Ovary (tissue), 9 donors: ENCODE data around the gene CACUL1. TPM values are rescaled to one million over a fixed set of nuclear protein-coding genes. Genes with fewer than 3 reads are reported as not detected.

ENCODE experiments used
- DNase-seq, 5 donors: peaks; one replicate each; pipeline ENCODE4 v3.0.0-alpha.2; 2019 to 2020
- H3K27ac ChIP-seq, 2 donors: fragments of 200-600 bp; one replicate each; pipeline versions ENCODE4 v1.5.1 to v1.8.0; 2019 to 2022
- H3K27me3 ChIP-seq: fragments of 200-600 bp; one replicate; pipeline ENCODE4 v1.8.0; 2022
- H3K36me3 ChIP-seq: fragments of 200-600 bp; sonication (generic); one replicate; pipeline ENCODE4 v1.5.1; 2019
- H3K4me1 ChIP-seq: one replicate; pipeline ENCODE4 v1.8.1; 2013; ENCODE audit warnings: mild to moderate bottlenecking, moderate library complexity; ENCODE audit not compliant: insufficient read depth
- H3K4me3 ChIP-seq: fragments of 200-600 bp; sonication (generic); one replicate; pipeline ENCODE4 v1.5.1; 2017
- H3K9me3 ChIP-seq, 2 donors: fragments of 200-600 bp in 1 of 2; sonication (generic) in 1 of 2; one replicate each; pipeline versions ENCODE4 v1.5.1 to v1.8.1; 2013 to 2019; ENCODE audit warnings: mild to moderate bottlenecking in 1 of 2, moderate library complexity in 1 of 2
- EP300 ChIP-seq: sonication (generic); formaldehyde crosslinking; IDR thresholded peaks from one replicate; pipeline ENCODE4 v1.6.1; 2017; ENCODE audit warnings: antibody characterized with exemption
- POLR2A ChIP-seq: fragments of 450-650 bp; IDR thresholded peaks from one replicate; pipeline ENCODE4 v1.6.1; 2017; ENCODE audit warnings: antibody characterized with exemption, mild to moderate bottlenecking, moderate library complexity
- WGBS, 3 donors: extraction: QIAGEN DNeasy Blood & Tissue Kit in 1 of 3; methylation state at CpG; one replicate each; pipeline versions ENCODE4 v1.1.5 to v1.1.7; 2013 to 2017; 5-methylcytosine and 5-hydroxymethylcytosine counted together
- intact Hi-C, 4 donors: fragments of 100-400 bp; cut with DNase I; formaldehyde crosslinking; loops; one replicate each; pipeline versions ENCODE4 v1.11.0 to v1.15.1; 2022 to 2023
- polyA plus RNA-seq, 2 donors: library from polyadenylated mRNA; stranded (reverse); fragments of 200-250 nt in 1 of 2; fragments of 350-450 nt in 1 of 2; fragmentation: Illumina TruSeq in 1 of 2; extraction: RNeasy Lipid Tissue Mini Kit (QIAGEN cat#74804) in 1 of 2; gene quantifications; one replicate each; pipeline ENCODE4 v1.2.3, GENCODE V29; 2013 to 2014
- total RNA-seq, 7 donors: library from RNA; depleted of rRNA in 2 of 7; stranded (reverse); fragments of >200 nt in 2 of 7; fragmentation: NEBNext Ultra II Directional in 3 of 7; extraction: Animal tissue kit (Norgen Biotek cat#: 25700) in 3 of 7; gene quantifications; one replicate each; pipeline versions ENCODE4 v1.1.0 to v1.2.4, GENCODE V29; 2016 to 2023
- TF ChIP-seq, protein P1 (sequence below), 3 donors: fragments of 450-650 bp in 2 of 3; fragments of 200-600 bp in 1 of 3; IDR thresholded peaks; one replicate each; pipeline versions ENCODE4 v1.5.1 to v1.8.0; 2016 to 2022; ENCODE audit warnings: antibody characterized with exemption in 3 of 3, mild to moderate bottlenecking in 1 of 3
- donor health status: DM: no; HTN: no; CAD: no; lungs with moderate emphysema.
- donor health status: DM: no; HTN: no; CAD: no.
- donor health status: Bipolar disorder and iron deficiency.
- donor health status: DM: yes; HTN: yes; CAD: no.
- donor health status: DM: no; HTN: no; CAD: no.
- donor health status: DM: yes; HTN: yes; CAD: no.

Gene CACUL1
- total and polyA plus RNA-seq, 9 donors: 7.0 to 29.7 (median 25.9) TPM

DNA sequence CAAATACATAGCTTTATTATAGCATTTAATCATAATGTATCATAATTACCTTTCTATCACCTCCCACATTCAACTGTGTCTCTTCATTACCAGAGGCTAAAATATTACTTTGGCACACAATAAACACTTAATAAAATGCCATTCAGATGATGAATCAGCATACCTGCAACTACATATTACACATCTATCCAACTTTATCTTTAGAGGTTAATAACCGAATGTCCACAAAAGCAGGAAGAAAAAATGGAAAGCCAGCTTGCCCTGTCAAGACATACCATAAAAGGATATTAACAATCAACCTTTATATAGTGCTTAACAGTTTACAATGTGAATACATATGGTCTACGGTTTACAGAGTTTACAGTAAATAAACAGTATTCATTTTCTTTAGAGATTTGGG lies 12.7 kb downstream of the CACUL1 start:
- Histone ChIP-seq H3K27ac (no peak overlapping the region), H3K9me3 (no peaks in the 10 kb centered on the region), H3K36me3 (no peaks in the 10 kb centered on the region), H3K27me3 (no peaks in the 10 kb centered on the region), H3K4me3 (no peak overlapping the region), H3K4me1 (peaks cover 9% of the 10 kb centered on the region)
- no peak for TF ChIP-seq POLR2A
- TF ChIP-seq, protein P1, sequence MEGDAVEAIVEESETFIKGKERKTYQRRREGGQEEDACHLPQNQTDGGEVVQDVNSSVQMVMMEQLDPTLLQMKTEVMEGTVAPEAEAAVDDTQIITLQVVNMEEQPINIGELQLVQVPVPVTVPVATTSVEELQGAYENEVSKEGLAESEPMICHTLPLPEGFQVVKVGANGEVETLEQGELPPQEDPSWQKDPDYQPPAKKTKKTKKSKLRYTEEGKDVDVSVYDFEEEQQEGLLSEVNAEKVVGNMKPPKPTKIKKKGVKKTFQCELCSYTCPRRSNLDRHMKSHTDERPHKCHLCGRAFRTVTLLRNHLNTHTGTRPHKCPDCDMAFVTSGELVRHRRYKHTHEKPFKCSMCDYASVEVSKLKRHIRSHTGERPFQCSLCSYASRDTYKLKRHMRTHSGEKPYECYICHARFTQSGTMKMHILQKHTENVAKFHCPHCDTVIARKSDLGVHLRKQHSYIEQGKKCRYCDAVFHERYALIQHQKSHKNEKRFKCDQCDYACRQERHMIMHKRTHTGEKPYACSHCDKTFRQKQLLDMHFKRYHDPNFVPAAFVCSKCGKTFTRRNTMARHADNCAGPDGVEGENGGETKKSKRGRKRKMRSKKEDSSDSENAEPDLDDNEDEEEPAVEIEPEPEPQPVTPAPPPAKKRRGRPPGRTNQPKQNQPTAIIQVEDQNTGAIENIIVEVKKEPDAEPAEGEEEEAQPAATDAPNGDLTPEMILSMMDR (IDR thresholded peaks at IDR 0.05): no peak
- TF ChIP-seq EP300: no peak
- intact Hi-C loops: no loop called here
- DNase-seq: no peak
- 71 to 75% (median 75%) methylated on average over 2 of the region's 2 CpGs for WGBS, 3 donors

DNA sequence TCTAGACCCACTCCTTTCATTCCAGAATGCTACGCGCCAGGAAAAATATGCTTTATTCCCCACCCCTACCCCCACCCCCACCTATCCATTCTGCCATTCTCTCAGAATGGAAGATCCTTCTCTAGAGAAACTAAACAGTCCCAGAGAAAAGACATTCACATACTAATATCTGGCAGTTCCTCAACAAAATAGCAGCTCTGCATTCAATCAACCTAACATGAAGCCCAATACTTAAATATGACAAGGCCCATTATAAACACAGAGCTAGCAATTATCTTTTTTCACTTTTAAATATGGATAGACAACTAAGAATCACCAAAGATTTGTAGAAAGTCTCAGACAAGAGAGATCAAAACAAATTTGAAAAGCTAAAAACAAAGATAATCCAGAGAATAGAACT lies 16.4 kb downstream of the CACUL1 start:
- Histone ChIP-seq H3K4me1 (peaks cover 14% of the 10 kb centered on the region), H3K27ac (no peak overlapping the region), H3K9me3 (no peaks in the 10 kb centered on the region), H3K4me3 (no peak overlapping the region), H3K27me3 (no peaks in the 10 kb centered on the region), H3K36me3 (no peaks in the 10 kb centered on the region)
- TF ChIP-seq, protein P1 (IDR thresholded peaks at IDR 0.05): no peak
- TF ChIP-seq POLR2A (no peak), EP300 (no peak)
- 86 to 94% (median 91%) methylated on average over 2 of the region's 2 CpGs for WGBS, 3 donors
- intact Hi-C loops: no loop called here
- DNase-seq: no peak

DNA sequence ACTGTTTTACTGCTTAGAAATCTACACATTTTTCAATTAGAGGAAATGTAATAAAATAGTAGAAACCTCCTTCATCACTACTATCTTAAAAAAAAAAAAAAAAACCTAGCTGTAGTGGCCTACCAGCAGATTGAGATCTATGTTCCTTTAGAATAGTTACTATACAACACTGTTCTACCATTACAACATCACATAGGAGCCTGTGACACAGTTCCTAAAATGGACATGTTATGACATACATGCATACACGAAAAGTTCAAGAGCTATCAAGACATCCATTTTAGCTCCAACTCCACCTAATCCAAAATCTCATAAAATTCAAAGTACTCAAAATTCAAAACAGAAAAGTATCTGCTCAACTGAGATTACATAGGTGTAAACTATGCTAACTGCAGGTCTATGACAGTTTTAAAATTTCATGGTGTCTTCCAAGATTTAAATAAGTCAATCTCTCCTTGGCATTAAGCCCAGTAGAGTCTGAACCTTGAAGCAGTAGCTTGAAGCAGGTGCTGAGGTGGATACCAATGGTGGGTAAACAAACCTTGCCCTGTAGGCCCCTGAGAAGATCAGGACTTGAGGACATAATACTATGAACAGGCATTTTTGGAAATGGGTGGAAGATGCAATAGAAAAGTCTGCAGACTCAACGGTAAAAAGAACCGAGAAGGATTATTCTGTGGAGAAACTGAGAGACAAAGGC lies 17.0 kb downstream of the CACUL1 start:
- intact Hi-C loops: no loop called here
- H3K27ac ChIP-seq: no peak overlapping the region
- TF ChIP-seq, protein P1 (IDR thresholded peaks at IDR 0.05): no peak
- TF ChIP-seq EP300 (no peak), POLR2A (no peak)
- no peaks in the 10 kb centered on the region for H3K27me3 ChIP-seq
- no peak for DNase-seq
- no peaks in the 10 kb centered on the region for H3K9me3 ChIP-seq
- H3K4me3 ChIP-seq: no peak overlapping the region
- peaks cover 17% of the 10 kb centered on the region for H3K4me1 ChIP-seq
- 90 to 94% (median 92%) methylated on average over 3 of the region's 3 CpGs for WGBS, 3 donors
- H3K36me3 ChIP-seq: no peaks in the 10 kb centered on the region

DNA sequence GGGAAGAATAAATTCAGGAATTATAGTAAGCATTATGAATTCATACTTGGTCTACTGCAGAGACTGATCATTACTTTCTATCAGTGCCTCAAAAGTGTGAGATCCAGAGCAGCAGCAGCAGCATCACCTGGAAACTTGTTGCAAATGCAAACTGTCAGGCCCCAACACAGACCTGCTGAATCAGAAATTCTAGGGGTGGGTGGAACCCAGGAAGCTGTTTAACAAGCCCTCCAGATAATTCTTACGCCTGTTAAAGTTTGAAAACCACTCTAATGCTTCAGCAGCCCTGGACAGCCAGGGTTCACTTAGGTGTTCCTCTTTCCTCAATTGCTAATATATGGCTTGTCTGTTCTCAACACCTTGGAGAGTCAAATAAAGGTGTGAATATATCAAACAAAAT lies 19.5 kb downstream of the CACUL1 start:
- DNase-seq: no peak
- TF ChIP-seq POLR2A: no peak
- TF ChIP-seq EP300: no peak
- TF ChIP-seq, protein P1 (IDR thresholded peaks at IDR 0.05): no peak
- H3K4me3 ChIP-seq: no peak overlapping the region
- peaks cover 19% of the 10 kb centered on the region for H3K4me1 ChIP-seq
- no peak overlapping the region for H3K27ac ChIP-seq
- no peaks in the 10 kb centered on the region for H3K27me3 ChIP-seq
- intact Hi-C loops: no loop called here
- H3K36me3 ChIP-seq: no peaks in the 10 kb centered on the region
- no peaks in the 10 kb centered on the region for H3K9me3 ChIP-seq
- WGBS, 3 donors: 82 to 89% (median 84%) methylated on average over 1 of the region's 1 CpG
